Endometrium (tissue), 2 donors: ENCODE results near the gene XYLT1.

Experiments used
- FAIRE-seq: peaks from 2 replicates; lab custom pipeline; 2012; peaks lifted over from hg19 to GRCh38; lab: Jason Lieb, UNC
- donor health status: control.
- donor health status: control.

Gene XYLT1

GRCh38 chr16:17357307-17358062 is 113.3 kb downstream of the XYLT1 start:
- FAIRE-seq = no peak

GRCh38 chr16:17356243-17356933 is 114.4 kb downstream of the XYLT1 start:
- FAIRE-seq = no peak

- FAIRE-seq = no peak
Observed at GRCh38 chr16:17354685-17355084, 116.1 kb downstream of the XYLT1 start.

- no peak for FAIRE-seq
Observed at GRCh38 chr16:17354141-17354601, 116.6 kb downstream of the XYLT1 start.

GRCh38 chr16:17353561-17353960 is 117.2 kb downstream of the XYLT1 start:
- no peak for FAIRE-seq

GRCh38 chr16:17351441-17352035 is 119.2 kb downstream of the XYLT1 start:
- FAIRE-seq = no peak

- no peak for FAIRE-seq
Observed at GRCh38 chr16:17350207-17350606, 120.6 kb downstream of the XYLT1 start.

- FAIRE-seq = no peak
Observed at GRCh38 chr16:17348826-17349225, 121.9 kb downstream of the XYLT1 start.

- FAIRE-seq = no peak
Observed at GRCh38 chr16:17348042-17348783, 122.5 kb downstream of the XYLT1 start.

GRCh38 chr16:17347624-17348023 is 123.1 kb downstream of the XYLT1 start:
- no peak for FAIRE-seq

GRCh38 chr16:17346621-17347569 is 123.9 kb downstream of the XYLT1 start:
- no peak for FAIRE-seq

GRCh38 chr16:17345043-17345442 is 125.7 kb downstream of the XYLT1 start:
- no peak for FAIRE-seq

- no peak for FAIRE-seq
Observed at GRCh38 chr16:17343728-17344127, 127.0 kb downstream of the XYLT1 start.

- no peak for FAIRE-seq
Observed at GRCh38 chr16:17343028-17343427, 127.7 kb downstream of the XYLT1 start.

- FAIRE-seq = no peak
Observed at GRCh38 chr16:17342031-17342430, 128.7 kb downstream of the XYLT1 start.

GRCh38 chr16:17340804-17341203 is 130.0 kb downstream of the XYLT1 start:
- no peak for FAIRE-seq

- no peak for FAIRE-seq
Observed at GRCh38 chr16:17339764-17340541, 130.8 kb downstream of the XYLT1 start.

GRCh38 chr16:17338244-17338643 is 132.5 kb downstream of the XYLT1 start:
- no peak for FAIRE-seq

- no peak for FAIRE-seq
Observed at GRCh38 chr16:17336530-17336900, 134.2 kb downstream of the XYLT1 start.

- FAIRE-seq = no peak
Observed at GRCh38 chr16:17335826-17336529, 134.8 kb downstream of the XYLT1 start.
